Measurements from ENCODE around the gene MUC22. TPM values are rescaled to one million over a fixed set of nuclear protein-coding genes. Genes with fewer than 3 reads are reported as not detected.
A peak's percentile ranks its signal among the peaks of the same experiment; 100 is the strongest.

The MUC22 gene
- total RNA-seq, 3 donors from 2014 or later (not counting 1 experiment from before 2014, with no cell fraction given), result not detected

DNA sequence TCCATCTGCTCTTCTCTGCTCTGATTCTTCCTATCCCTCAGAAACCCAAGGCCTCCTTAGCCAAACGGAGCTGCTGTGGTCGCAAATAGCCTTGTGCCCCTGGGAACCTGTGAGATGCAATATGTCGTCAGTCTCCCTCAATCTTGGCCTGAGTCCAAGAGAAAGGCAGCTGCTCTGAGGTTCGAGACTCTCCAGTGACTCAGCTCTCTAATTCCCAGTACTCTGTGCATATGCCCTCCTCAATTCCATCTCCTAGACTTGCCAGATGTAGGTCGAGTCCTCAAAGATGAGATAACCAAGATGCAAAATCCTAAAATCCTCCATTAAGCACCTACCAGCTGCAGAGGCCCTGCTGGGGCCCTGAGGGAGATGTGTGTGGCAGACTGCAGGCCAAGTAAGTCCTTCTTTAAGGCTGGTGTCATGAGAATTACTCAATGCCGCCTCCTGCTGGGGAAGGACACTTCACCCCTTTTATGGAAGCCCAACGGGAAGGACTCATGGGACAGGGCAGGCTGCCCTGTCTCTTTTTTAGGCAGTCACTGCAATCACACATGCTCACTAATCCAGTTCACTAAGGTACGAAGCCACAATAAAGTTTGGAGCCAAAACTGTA, 73.6 kb downstream of the MUC22 start:
- H3K36me3 ChIP-seq (ENCODE audit: control insufficient read depth, insufficient read depth, low read length), result no peaks in the 10 kb centered on the region
- ATAC-seq (no peak), DNase-seq (peak in 1 of 2 donors; percentile 63)
- WGBS (ENCODE audit: insufficient coverage), result 64% methylated on average over 6 of the region's 8 CpGs
- Mint-ChIP-seq H3K27ac (no peak overlapping the region), H3K9me3 (no peaks in the 10 kb centered on the region), H3K4me3 (no peak overlapping the region), H3K27me3 (ENCODE audit: low read depth in 2 of 2) (peaks cover 6 to 20% of the 10 kb centered on the region in 2 donors), H3K36me3 (no peaks in the 10 kb centered on the region), H3K4me1 (peaks cover 9 to 10% of the 10 kb centered on the region in 2 donors)
- H3K4me3 ChIP-seq (ENCODE audit: low read length), result no peak overlapping the region
- peaks cover 5% of the 10 kb centered on the region for H3K27me3 ChIP-seq (ENCODE audit: control insufficient read depth, insufficient read depth, low read length)
- no peaks in the 10 kb centered on the region for H3K9me3 ChIP-seq (ENCODE audit: control insufficient read depth, insufficient read depth, low read length)
- intact Hi-C loops (cut with micrococcal nuclease), result loop anchor here (10.0 kb wide), 1 partner anchor 169 kb away; the partner anchor contains the start of gene VARS2
- no peak overlapping the region for H3K27ac ChIP-seq (ENCODE audit: low read length)
- H3K4me1 ChIP-seq (ENCODE audit: control insufficient read depth, insufficient read depth, low read length), result peaks cover 12% of the 10 kb centered on the region
- TF ChIP-seq, protein P1, sequence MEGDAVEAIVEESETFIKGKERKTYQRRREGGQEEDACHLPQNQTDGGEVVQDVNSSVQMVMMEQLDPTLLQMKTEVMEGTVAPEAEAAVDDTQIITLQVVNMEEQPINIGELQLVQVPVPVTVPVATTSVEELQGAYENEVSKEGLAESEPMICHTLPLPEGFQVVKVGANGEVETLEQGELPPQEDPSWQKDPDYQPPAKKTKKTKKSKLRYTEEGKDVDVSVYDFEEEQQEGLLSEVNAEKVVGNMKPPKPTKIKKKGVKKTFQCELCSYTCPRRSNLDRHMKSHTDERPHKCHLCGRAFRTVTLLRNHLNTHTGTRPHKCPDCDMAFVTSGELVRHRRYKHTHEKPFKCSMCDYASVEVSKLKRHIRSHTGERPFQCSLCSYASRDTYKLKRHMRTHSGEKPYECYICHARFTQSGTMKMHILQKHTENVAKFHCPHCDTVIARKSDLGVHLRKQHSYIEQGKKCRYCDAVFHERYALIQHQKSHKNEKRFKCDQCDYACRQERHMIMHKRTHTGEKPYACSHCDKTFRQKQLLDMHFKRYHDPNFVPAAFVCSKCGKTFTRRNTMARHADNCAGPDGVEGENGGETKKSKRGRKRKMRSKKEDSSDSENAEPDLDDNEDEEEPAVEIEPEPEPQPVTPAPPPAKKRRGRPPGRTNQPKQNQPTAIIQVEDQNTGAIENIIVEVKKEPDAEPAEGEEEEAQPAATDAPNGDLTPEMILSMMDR (IDR thresholded peaks at IDR 0.05), result no peak

Other genes with a start within 250 kb of the MUC22 start
- gene DDR1, start 126.0 kb upstream of the MUC22 start, total RNA-seq, result 1 to 10 TPM; 2.6 to 7.4 (median 5.2) TPM
- gene GTF2H4, start 102.3 kb upstream of the MUC22 start, total RNA-seq, result 10 to 100 TPM; 13.5 to 17.9 (median 15.7) TPM
- gene VARS2, start 96.2 kb upstream of the MUC22 start, total RNA-seq, result 10 to 100 TPM; 16.9 to 36.7 (median 24.5) TPM
- not detected for gene SFTA2, start 78.3 kb upstream of the MUC22 start, total RNA-seq
- not detected for gene MUCL3, start 69.5 kb upstream of the MUC22 start, total RNA-seq
- not detected for gene MUC21, start 26.8 kb upstream of the MUC22 start, total RNA-seq
- not detected for gene C6orf15, start 102.1 kb downstream of the MUC22 start, total RNA-seq
- not detected for gene PSORS1C1, start 104.3 kb downstream of the MUC22 start, total RNA-seq
- not detected for gene CDSN, start 110.0 kb downstream of the MUC22 start, total RNA-seq
- not detected for gene PSORS1C2, start 128.6 kb downstream of the MUC22 start, total RNA-seq
- 10 to 100 TPM; 13.0 to 20.7 (median 16.9) TPM for gene CCHCR1, start 147.3 kb downstream of the MUC22 start, total RNA-seq
- gene TCF19, start 148.1 kb downstream of the MUC22 start, total RNA-seq, result 10 to 100 TPM in 1 of 3 donors, 1 to 10 TPM in 2; 7.2 to 12.0 (median 9.2) TPM
- not detected for gene POU5F1, start 160.2 kb downstream of the MUC22 start, total RNA-seq

Measured in natural killer cell (primary cell).